ENCODE data around the gene TMEM52. TPM values are rescaled to one million over a fixed set of nuclear protein-coding genes. Genes with fewer than 3 reads are reported as not detected.
A peak's percentile ranks its signal among the peaks of the same experiment; 100 is the strongest.

TMEM52 gene
- total and polyA plus RNA-seq, 2 of the 8 experiments (the other 6 are each of a cell fraction or from before 2014, with no cell fraction given), result 14.6 to 30.2 TPM

GRCh38 chr1:1967879-1968278 lies 48.8 kb upstream of the TMEM52 start:
- POLR2A ChIA-PET (ENCODE audit: partially characterized antibody), result interaction anchor here (1.0 kb wide), 1 partner anchor 25 kb away, joined by 3 read pairs; no protein-coding TSS in a partner anchor

More at GRCh38 chr1:1967879-1968278, 48.8 kb upstream of the TMEM52 start:
- Histone ChIP-seq H2AK5ac (ENCODE audit: low read depth, low read length) (no peak overlapping the region), H3K27me3 (replicated peaks in 1 of 4; ENCODE audit: control insufficient read depth in 3 of 4, extremely low read depth in 1 of 4, insufficient read depth in 3 of 4, low read length in 3 of 4) (no peaks in the 10 kb centered on the region), H2BK15ac (ENCODE audit: low read length) (0 out of 2 replicates have a peak overlapping the region, but pooled peaks have one; percentile 10), H2BK120ac (replicated peaks; ENCODE audit: low read depth, low read length) (no peak overlapping the region), H2AFZ (ENCODE audit: low read length) (no peak overlapping the region), H2BK12ac (ENCODE audit: low read depth, low read length) (0 out of 2 replicates have a peak overlapping the region, but pooled peaks have one; percentile 23), H3K9ac (replicated peaks in 1 of 4; ENCODE audit: extremely low read depth in 1 of 4, low read depth in 3 of 4, low read length in 3 of 4) (no peak overlapping the region), H3K18ac (ENCODE audit: extremely low read depth, low read length) (no peak overlapping the region), H4K8ac (ENCODE audit: extremely low read depth, insufficient read depth, low read length) (no peak overlapping the region), H2BK5ac (ENCODE audit: low read depth, low read length) (no peak overlapping the region), H3K79me2 (ENCODE audit: control insufficient read depth in 1 of 2, insufficient read depth in 2 of 2, low read length in 2 of 2) (no peaks in the 10 kb centered on the region), H3K27ac (ENCODE audit: low read depth, low read length) (no peak overlapping the region), H3K23ac (ENCODE audit: insufficient read length) (no peak overlapping the region), H3K23me2 (ENCODE audit: low read depth, low read length) (no peaks in the 10 kb centered on the region; the same call in 1 of the 2 replicates), H3K4me2 (ENCODE audit: insufficient read depth in 1 of 2, low read depth in 2 of 2, low read length in 2 of 2) (no peak overlapping the region), H3K36me3 (ENCODE audit: control insufficient read depth in 2 of 4, insufficient read depth in 4 of 4, low read length in 3 of 4) (no peaks in the 10 kb centered on the region; a peak in 1 of 8 replicates), H3K4ac (replicated peaks; ENCODE audit: insufficient read length, low read depth, low read length) (no peak overlapping the region), H3K9me3 (ENCODE audit: insufficient read depth in 2 of 2, low read depth in 1 of 2, low read length in 1 of 2) (peaks cover 6 to 10% of the 10 kb centered on the region in 2 experiments; a peak in 2 of 4 replicates), H3K4me1 (replicated peaks in 1 of 4; ENCODE audit: control insufficient read depth in 3 of 4, insufficient read depth in 4 of 4, low read length in 3 of 4) (no peaks in the 10 kb centered on the region), H4K91ac (replicated peaks; ENCODE audit: insufficient read length, low read length) (no peak overlapping the region), H4K5ac (ENCODE audit: insufficient read length, low read depth, low read length) (no peak overlapping the region), H3K4me3 (ENCODE audit: extremely low read depth in 1 of 4, insufficient read depth in 2 of 4, low read depth in 3 of 4, low read length in 4 of 4) (no peak overlapping the region), H4K20me1 (replicated peaks in 1 of 2; ENCODE audit: control insufficient read depth in 1 of 2, insufficient read depth in 2 of 2, low read length in 2 of 2) (peaks cover 0 to 10% of the 10 kb centered on the region in 2 experiments), H3K79me1 (ENCODE audit: low read depth, low read length) (peaks cover 5% of the 10 kb centered on the region), H3K56ac (replicated peaks; ENCODE audit: insufficient read length, low read depth, low read length) (no peak overlapping the region), H3K14ac (ENCODE audit: insufficient read length) (no peak overlapping the region), H2BK20ac (ENCODE audit: low read length) (no peak overlapping the region)
- 88 to 100% methylated on average over 2 to 3 of the region's 3 CpGs for WGBS, 2 experiments (ENCODE audit: extremely low coverage in 1 of 2, insufficient coverage in 1 of 2, insufficient read length in 1 of 2, insufficient replicate concordance in 2 of 2, low coverage in 1 of 2, low lambda C conversion rate in 2 of 2, missing lambda C conversion rate in 1 of 2)
- TF ChIP-seq HDAC6 (IDR thresholded peaks at IDR 0.05; ENCODE audit: low read depth, low read length), result no peak
- no peak for TF ChIP-seq KDM4A (IDR thresholded peaks at IDR 0.05; ENCODE audit: low read depth, low read length, severe bottlenecking)
- no peak for TF ChIP-seq SIRT6 (IDR thresholded peaks at IDR 0.05; ENCODE audit: low read length)
- TF ChIP-seq, protein P1, sequence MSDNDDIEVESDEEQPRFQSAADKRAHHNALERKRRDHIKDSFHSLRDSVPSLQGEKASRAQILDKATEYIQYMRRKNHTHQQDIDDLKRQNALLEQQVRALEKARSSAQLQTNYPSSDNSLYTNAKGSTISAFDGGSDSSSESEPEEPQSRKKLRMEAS (IDR thresholded peaks at IDR 0.05), result no peak
- no peak for TF ChIP-seq RAD21 (IDR thresholded peaks at IDR 0.05 in 1 of 2, conservative IDR thresholded peaks at IDR 0.05 in 1 of 2; ENCODE audit: low read depth in 2 of 2, low read length in 2 of 2)
- no peak for TF ChIP-seq SIN3A (conservative IDR thresholded peaks at IDR 0.05 in 1 of 2, IDR thresholded peaks at IDR 0.05 in 1 of 2; ENCODE audit: low read depth in 1 of 2, low read length in 2 of 2)
- no peak for TF ChIP-seq EZH2 (IDR thresholded peaks at IDR 0.05; ENCODE audit: low read depth, low read length, severe bottlenecking)
- FAIRE-seq, result no peak
- CTCF ChIA-PET (ENCODE audit: partially characterized antibody), result interaction anchor here (1.4 to 15.6 kb wide), 5 partner anchors 7 to 75 kb away, joined by 7 to 249 read pairs (median 19); no protein-coding TSS in a partner anchor
- no peak for DNase-seq (ENCODE audit: low read depth in 1 of 2, low spot score in 2 of 2)

Measured in H1 (cell line).